ENCODE results near the gene ATCAY. TPM values are rescaled to one million over a fixed set of nuclear protein-coding genes. Genes with fewer than 3 reads are reported as not detected.

The ATCAY gene
- total and polyA plus RNA-seq, 7 donors: 1.5 to 3.8 (median 2.1) TPM; not detected in 2

DNA sequence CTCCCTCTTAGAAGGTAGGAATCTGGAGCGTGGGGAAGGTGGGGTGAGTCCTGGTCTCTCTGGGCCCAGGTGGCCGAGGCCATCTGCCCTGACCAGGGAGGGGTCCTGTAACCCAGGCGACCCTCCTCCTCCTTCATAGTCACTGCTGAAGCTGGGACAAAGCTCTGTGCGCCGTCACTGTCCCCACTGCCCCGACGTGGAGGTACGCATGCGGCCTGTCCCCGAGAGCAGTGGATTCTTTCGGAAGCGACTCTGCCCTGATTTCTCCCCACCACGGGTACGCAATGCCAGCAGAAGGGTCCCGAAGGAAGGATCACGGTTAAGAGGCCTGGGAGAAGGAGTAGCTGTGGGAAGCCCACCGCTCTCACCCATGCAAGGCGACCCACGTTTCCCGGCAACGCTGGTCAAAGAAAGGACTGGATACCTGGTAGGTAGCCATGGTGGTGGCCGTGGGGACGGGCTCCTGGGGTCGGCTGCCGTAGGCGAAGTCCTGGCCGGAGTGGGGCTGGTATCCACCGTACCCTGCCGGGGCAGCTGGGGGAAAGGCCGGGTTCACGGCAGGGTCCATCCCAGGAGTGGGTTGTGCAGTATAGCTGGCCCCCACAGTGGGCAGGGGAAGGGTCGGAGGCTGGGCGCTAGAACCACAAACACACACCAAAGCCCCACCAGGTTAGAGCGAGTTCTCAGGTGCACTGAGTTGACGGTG lies 46.0 kb upstream of the ATCAY start:
- no peaks in the 10 kb centered on the region for H3K4me1 ChIP-seq
- WGBS, 2 donors: 90% methylated on average over 35 of the region's 35 CpGs
- H3K4me3 ChIP-seq: no peak overlapping the region
- H3K9me3 ChIP-seq: no peaks in the 10 kb centered on the region
- no peak for DNase-seq
- no peak overlapping the region for H3K27ac ChIP-seq
- TF ChIP-seq, protein P1, sequence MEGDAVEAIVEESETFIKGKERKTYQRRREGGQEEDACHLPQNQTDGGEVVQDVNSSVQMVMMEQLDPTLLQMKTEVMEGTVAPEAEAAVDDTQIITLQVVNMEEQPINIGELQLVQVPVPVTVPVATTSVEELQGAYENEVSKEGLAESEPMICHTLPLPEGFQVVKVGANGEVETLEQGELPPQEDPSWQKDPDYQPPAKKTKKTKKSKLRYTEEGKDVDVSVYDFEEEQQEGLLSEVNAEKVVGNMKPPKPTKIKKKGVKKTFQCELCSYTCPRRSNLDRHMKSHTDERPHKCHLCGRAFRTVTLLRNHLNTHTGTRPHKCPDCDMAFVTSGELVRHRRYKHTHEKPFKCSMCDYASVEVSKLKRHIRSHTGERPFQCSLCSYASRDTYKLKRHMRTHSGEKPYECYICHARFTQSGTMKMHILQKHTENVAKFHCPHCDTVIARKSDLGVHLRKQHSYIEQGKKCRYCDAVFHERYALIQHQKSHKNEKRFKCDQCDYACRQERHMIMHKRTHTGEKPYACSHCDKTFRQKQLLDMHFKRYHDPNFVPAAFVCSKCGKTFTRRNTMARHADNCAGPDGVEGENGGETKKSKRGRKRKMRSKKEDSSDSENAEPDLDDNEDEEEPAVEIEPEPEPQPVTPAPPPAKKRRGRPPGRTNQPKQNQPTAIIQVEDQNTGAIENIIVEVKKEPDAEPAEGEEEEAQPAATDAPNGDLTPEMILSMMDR (IDR thresholded peaks at IDR 0.05): no peak
- no peak for TF ChIP-seq POLR2A (IDR thresholded peaks at IDR 0.05)
- TF ChIP-seq POLR2AphosphoS5 (IDR thresholded peaks at IDR 0.05): no peak
- TF ChIP-seq EP300 (IDR thresholded peaks at IDR 0.05): no peak
- H3K36me3 ChIP-seq: no peaks in the 10 kb centered on the region
- H3K27me3 ChIP-seq: peaks cover 0 to 33% (median 6%) of the 10 kb centered on the region in 3 donors
- intact Hi-C loops (cut with DNase I): no loop called here

- 93 to 94% methylated on average over 9 of the region's 9 CpGs for WGBS, 2 donors
- intact Hi-C loops (cut with DNase I): no loop called here
- no peak for DNase-seq
Measured at GRCh38 chr19:3835055-3835435, 45.4 kb upstream of the ATCAY start.

DNA sequence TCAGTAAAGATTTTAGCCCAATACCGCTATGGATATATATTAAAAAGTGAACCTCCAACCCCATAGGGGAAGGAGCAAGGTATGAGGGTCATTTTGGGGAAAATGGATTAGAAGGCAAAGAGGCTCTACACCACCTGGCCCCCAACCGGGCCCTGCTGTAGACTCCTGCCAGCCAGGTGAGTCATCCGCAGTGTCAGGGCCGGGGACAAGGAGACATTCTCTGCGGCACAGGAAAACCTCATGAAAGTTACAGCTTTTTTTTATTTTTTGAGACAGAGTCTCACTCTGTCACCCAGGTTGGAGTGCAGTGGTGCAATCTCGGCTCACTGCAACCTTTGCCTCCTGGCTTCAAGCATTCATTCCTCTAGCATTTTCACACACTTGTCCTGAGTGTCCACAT lies 43.6 kb upstream of the ATCAY start:
- TF ChIP-seq EP300 (IDR thresholded peaks at IDR 0.05): no peak
- WGBS, 2 donors: 89 to 94% methylated on average over 6 of the region's 6 CpGs
- intact Hi-C loops (cut with DNase I): no loop called here

More at GRCh38 chr19:3835055-3835435, 45.4 kb upstream of the ATCAY start:
- Histone ChIP-seq H3K9me3 (no peaks in the 10 kb centered on the region), H3K4me1 (no peaks in the 10 kb centered on the region), H3K4me3 (no peak overlapping the region), H3K27ac (no peak overlapping the region), H3K36me3 (no peaks in the 10 kb centered on the region), H3K27me3 (peaks cover 0 to 33% (median 6%) of the 10 kb centered on the region in 3 donors)
- TF ChIP-seq POLR2AphosphoS5 (IDR thresholded peaks at IDR 0.05): no peak
- TF ChIP-seq EP300 (IDR thresholded peaks at IDR 0.05): no peak
- TF ChIP-seq POLR2A (IDR thresholded peaks at IDR 0.05): no peak
- TF ChIP-seq, protein P1 (IDR thresholded peaks at IDR 0.05): no peak

GRCh38 chr19:3837332-3837731 lies 43.2 kb upstream of the ATCAY start:
- no peaks in the 10 kb centered on the region for H3K36me3 ChIP-seq
- H3K4me3 ChIP-seq: no peak overlapping the region
- 97% methylated on average over 17 of the region's 17 CpGs for WGBS, 2 donors
- intact Hi-C loops (cut with DNase I): no loop called here
- no peak for TF ChIP-seq POLR2AphosphoS5 (IDR thresholded peaks at IDR 0.05)
- no peak for TF ChIP-seq POLR2A (IDR thresholded peaks at IDR 0.05)
- TF ChIP-seq, protein P1 (IDR thresholded peaks at IDR 0.05): no peak
- TF ChIP-seq EP300 (IDR thresholded peaks at IDR 0.05): no peak
- peaks cover 0 to 17% (median 0%) of the 10 kb centered on the region in 3 donors for H3K27me3 ChIP-seq
- H3K27ac ChIP-seq: no peak overlapping the region
- no peaks in the 10 kb centered on the region for H3K9me3 ChIP-seq
- no peak for DNase-seq
- no peaks in the 10 kb centered on the region for H3K4me1 ChIP-seq

More for the DNA sequence above, 43.6 kb upstream of the ATCAY start:
- DNase-seq: no peak
- no peaks in the 10 kb centered on the region for H3K36me3 ChIP-seq
- H3K4me1 ChIP-seq: no peaks in the 10 kb centered on the region
- H3K9me3 ChIP-seq: no peaks in the 10 kb centered on the region
- H3K27me3 ChIP-seq: peaks cover 0 to 21% (median 0%) of the 10 kb centered on the region in 3 donors
- H3K27ac ChIP-seq: no peak overlapping the region
- H3K4me3 ChIP-seq: no peak overlapping the region

- Histone ChIP-seq H3K27ac (no peak overlapping the region), H3K4me3 (no peak overlapping the region), H3K4me1 (no peaks in the 10 kb centered on the region), H3K36me3 (no peaks in the 10 kb centered on the region), H3K9me3 (no peaks in the 10 kb centered on the region), H3K27me3 (peaks cover 0 to 11% (median 0%) of the 10 kb centered on the region in 3 donors)
- DNase-seq: no peak
- TF ChIP-seq POLR2AphosphoS5 (IDR thresholded peaks at IDR 0.05) (no peak), POLR2A (IDR thresholded peaks at IDR 0.05) (no peak), EP300 (IDR thresholded peaks at IDR 0.05) (no peak)
- TF ChIP-seq, protein P1 (IDR thresholded peaks at IDR 0.05): no peak
- 97% methylated on average over 19 of the region's 19 CpGs for WGBS, 2 donors
- intact Hi-C loops (cut with DNase I): no loop called here
Measured at GRCh38 chr19:3837922-3838321, 42.6 kb upstream of the ATCAY start.
